GM23338 (cell line): ENCODE data around the gene ISG20. TPM values are rescaled to one million over a fixed set of nuclear protein-coding genes. Genes with fewer than 3 reads are reported as not detected.
A peak's percentile ranks its signal among the peaks of the same experiment; 100 is the strongest.

Experiments
- ATAC-seq: fragments of 200-7000 bp; cut with Tn5 transposase; 3 replicates; pipeline ENCODE4 v1.9.1; 2020
- DNase-seq: peaks from one replicate; pipeline ENCODE4 v3.0.0-alpha.2; 2015; ENCODE audit warnings: low spot score
- H2AFZ ChIP-seq: fragments of 200-600 bp; sonication (generic); 2 replicates; pipeline ENCODE4 v1.8.0; 2016; ENCODE audit warnings: antibody characterized with exemption, mild to moderate bottlenecking, moderate library complexity
- H3F3A ChIP-seq: fragments of 200-600 bp; sonication (generic); replicated peaks from 2 replicates; pipeline ENCODE4 v1.8.0; 2017; ENCODE audit warnings: antibody characterized with exemption, mixed run types, low read depth
- H3K27ac ChIP-seq: fragments of 200-600 bp; sonication (generic); 2 replicates; pipeline ENCODE4 v1.6.1; 2016; ENCODE audit warnings: low read depth
- H3K27me3 ChIP-seq: fragments of 200-600 bp; sonication (generic); 2 replicates; pipeline ENCODE4 v1.8.0; 2016; ENCODE audit warnings: mild to moderate bottlenecking, mixed run types, moderate library complexity; ENCODE audit not compliant: insufficient read depth
- H3K36me3 ChIP-seq: fragments of 200-600 bp; sonication (generic); 2 replicates; pipeline ENCODE4 v1.8.0; 2016; ENCODE audit warnings: mild to moderate bottlenecking; ENCODE audit not compliant: insufficient read depth
- H3K4me1 ChIP-seq: fragments of 200-600 bp; sonication (generic); 2 replicates; pipeline ENCODE4 v1.8.0; 2016; ENCODE audit warnings: mild to moderate bottlenecking, moderate library complexity; ENCODE audit not compliant: insufficient read depth
- H3K4me2 ChIP-seq: fragments of 200-600 bp; sonication (generic); 2 replicates; pipeline ENCODE4 v1.7.1; 2017; ENCODE audit warnings: mixed run types
- H3K4me3 ChIP-seq: fragments of 200-600 bp; sonication (generic); 2 replicates; pipeline ENCODE4 v1.6.1; 2016; ENCODE audit warnings: mixed run types
- H3K79me2 ChIP-seq: fragments of 200-600 bp; sonication (generic); replicated peaks from 2 replicates; pipeline ENCODE4 v1.8.0; 2017; ENCODE audit warnings: mild to moderate bottlenecking; ENCODE audit not compliant: insufficient read depth
- H3K9me2 ChIP-seq: fragments of 200-600 bp; sonication (generic); 2 replicates; pipeline ENCODE4 v1.8.0; 2017; ENCODE audit not compliant: insufficient read depth
- H4K20me1 ChIP-seq: fragments of 200-600 bp; sonication (generic); replicated peaks from 2 replicates; pipeline ENCODE4 v1.8.0; 2017; ENCODE audit warnings: mild to moderate bottlenecking; ENCODE audit not compliant: insufficient read depth
- H3K27ac Mint-ChIP-seq: 2 replicates; pipeline ENCODE4 v1.8.0; 2020; ENCODE audit warnings: inconsistent platforms, mild to moderate bottlenecking, moderate library complexity, mixed read lengths
- H3K27me3 Mint-ChIP-seq: 3 replicates; pipeline ENCODE4 v1.8.0; 2022; ENCODE audit warnings: low read depth, mild to moderate bottlenecking, moderate library complexity, mixed read lengths, inconsistent platforms; ENCODE audit not compliant: insufficient read depth, poor library complexity
- H3K36me3 Mint-ChIP-seq: 3 replicates; pipeline ENCODE4 v1.8.0; 2021; ENCODE audit warnings: low read depth, mild to moderate bottlenecking, inconsistent platforms, moderate library complexity, mixed read lengths
- H3K4me1 Mint-ChIP-seq: 3 replicates; pipeline ENCODE4 v1.8.0; 2020; ENCODE audit warnings: mild to moderate bottlenecking, inconsistent platforms, mixed read lengths
- H3K4me3 Mint-ChIP-seq: 3 replicates; pipeline ENCODE4 v1.8.0; 2021; ENCODE audit warnings: moderate library complexity, mild to moderate bottlenecking, inconsistent platforms, mixed read lengths
- H3K9me3 Mint-ChIP-seq: 3 replicates; pipeline ENCODE4 v1.8.0; 2020; ENCODE audit warnings: moderate library complexity, mild to moderate bottlenecking, inconsistent platforms, mixed read lengths
- CREB1 ChIP-seq: fragments of 250-450 bp; sonication (Bioruptor Pico); IDR thresholded peaks from 2 replicates; pipeline ENCODE4 v1.5.0; 2020; ENCODE audit warnings: low read depth, mild to moderate bottlenecking, moderate library complexity
- EZH2 ChIP-seq: fragments of 200-600 bp; sonication (generic); IDR thresholded peaks from one replicate; pipeline ENCODE4 v1.8.0; 2017; ENCODE audit warnings: antibody characterized with exemption, mild to moderate bottlenecking, low read depth; ENCODE audit not compliant: unreplicated experiment
- EZH2phosphoT487 ChIP-seq: fragments of 200-600 bp; sonication (generic); IDR thresholded peaks from one replicate; pipeline ENCODE4 v1.8.1; 2018; ENCODE audit warnings: antibody characterized with exemption; ENCODE audit not compliant: unreplicated experiment
- JUNB ChIP-seq: IDR thresholded peaks from one replicate; pipeline ENCODE4 v1.6.1; 2016; ENCODE audit warnings: antibody characterized with exemption; ENCODE audit not compliant: unreplicated experiment
- NANOG ChIP-seq: IDR thresholded peaks from 2 replicates; pipeline ENCODE4 v1.6.1; 2016; ENCODE audit warnings: antibody characterized with exemption, borderline replicate concordance
- POLR2AphosphoS5 ChIP-seq: IDR thresholded peaks from 2 replicates; pipeline ENCODE4 v1.6.1; 2016; ENCODE audit warnings: antibody characterized with exemption, low read depth
- STAT1 ChIP-seq: IDR thresholded peaks from one replicate; pipeline ENCODE4 v1.6.1; 2016; ENCODE audit warnings: antibody characterized with exemption; ENCODE audit not compliant: unreplicated experiment
- ZNF331 ChIP-seq: fragments of 250-450 bp; sonication (Bioruptor Pico); IDR thresholded peaks from 2 replicates; pipeline ENCODE4 v1.5.0; 2020; ENCODE audit warnings: low read depth, mild to moderate bottlenecking, moderate library complexity
- polyA plus RNA-seq: library from polyadenylated mRNA; unstranded; fragments of >200 nt; fragmentation: Nextera tagmentation; extraction: Ambion mirVana; gene quantifications from 2 replicates; pipeline ENCODE4 v1.2.1, GENCODE V29; 2016
- total RNA-seq: library from RNA; depleted of rRNA; stranded (reverse); fragments of >200 nt; shearing (Covaris generic); gene quantifications from 2 replicates; pipeline ENCODE4 v1.2.3, GENCODE V29; 2014
- TF ChIP-seq, protein P1 (sequence below), 2 experiments: fragments of 200-600 bp in 1 of 2; sonication (generic) in 1 of 2; conservative IDR thresholded peaks; 2 replicates each; pipeline versions ENCODE4 v1.5.1 to v1.6.1; 2016 to 2017; ENCODE audit warnings: antibody characterized with exemption in 2 of 2, low read depth in 2 of 2, mild to moderate bottlenecking in 2 of 2, moderate library complexity in 1 of 2
- TF ChIP-seq, protein P2 (sequence below): IDR thresholded peaks from one replicate; pipeline ENCODE4 v1.6.1; 2018; ENCODE audit warnings: antibody characterized with exemption; ENCODE audit not compliant: unreplicated experiment

The ISG20 gene
- total and polyA plus RNA-seq, 2 experiments from 2014 or later: 3.2 to 3.7 TPM

DNA sequence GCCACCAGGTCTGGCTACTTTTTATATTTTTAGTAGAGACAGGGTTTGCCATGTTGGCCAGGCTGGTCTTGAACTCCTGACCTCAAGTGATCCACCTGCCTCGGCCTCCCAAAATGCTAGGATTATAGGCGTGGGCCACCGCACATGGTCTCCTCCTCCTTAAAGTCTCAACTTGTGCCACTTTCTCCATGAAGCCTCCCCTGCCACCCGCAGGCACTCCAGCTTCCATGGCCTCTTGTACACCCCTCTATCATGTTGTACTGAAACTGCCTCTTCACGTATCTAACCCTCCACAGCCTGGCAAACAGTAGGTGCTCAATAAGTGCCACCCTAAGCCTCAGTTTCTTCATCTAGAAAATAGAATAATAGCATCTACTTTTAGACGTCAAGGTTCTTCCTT is 39.9 kb downstream of the ISG20 start:
- H3K4me1 Mint-ChIP-seq: no peaks in the 10 kb centered on the region; the same call in 2 of the 3 replicates
- H3K36me3 Mint-ChIP-seq: no peaks in the 10 kb centered on the region
- Histone ChIP-seq H3F3A (no peaks in the 10 kb centered on the region), H2AFZ (no peak overlapping the region), H3K27me3 (no peaks in the 10 kb centered on the region), H4K20me1 (no peaks in the 10 kb centered on the region), H3K9me2 (no peaks in the 10 kb centered on the region), H3K4me1 (no peaks in the 10 kb centered on the region), H3K79me2 (no peaks in the 10 kb centered on the region), H3K36me3 (no peaks in the 10 kb centered on the region), H3K4me3 (no peak overlapping the region), H3K4me2 (no peak overlapping the region), H3K27ac (no peak overlapping the region)
- no peak overlapping the region for H3K4me3 Mint-ChIP-seq
- DNase-seq (no peak), ATAC-seq (no peak)
- no peaks in the 10 kb centered on the region; the same call in 2 of the 3 replicates for H3K9me3 Mint-ChIP-seq
- no peak for TF ChIP-seq EZH2phosphoT487
- TF ChIP-seq CREB1 (CRISPR knock-in tag): no peak
- H3K27ac Mint-ChIP-seq: no peak overlapping the region
- H3K27me3 Mint-ChIP-seq: peaks cover 2% of the 10 kb centered on the region

DNA sequence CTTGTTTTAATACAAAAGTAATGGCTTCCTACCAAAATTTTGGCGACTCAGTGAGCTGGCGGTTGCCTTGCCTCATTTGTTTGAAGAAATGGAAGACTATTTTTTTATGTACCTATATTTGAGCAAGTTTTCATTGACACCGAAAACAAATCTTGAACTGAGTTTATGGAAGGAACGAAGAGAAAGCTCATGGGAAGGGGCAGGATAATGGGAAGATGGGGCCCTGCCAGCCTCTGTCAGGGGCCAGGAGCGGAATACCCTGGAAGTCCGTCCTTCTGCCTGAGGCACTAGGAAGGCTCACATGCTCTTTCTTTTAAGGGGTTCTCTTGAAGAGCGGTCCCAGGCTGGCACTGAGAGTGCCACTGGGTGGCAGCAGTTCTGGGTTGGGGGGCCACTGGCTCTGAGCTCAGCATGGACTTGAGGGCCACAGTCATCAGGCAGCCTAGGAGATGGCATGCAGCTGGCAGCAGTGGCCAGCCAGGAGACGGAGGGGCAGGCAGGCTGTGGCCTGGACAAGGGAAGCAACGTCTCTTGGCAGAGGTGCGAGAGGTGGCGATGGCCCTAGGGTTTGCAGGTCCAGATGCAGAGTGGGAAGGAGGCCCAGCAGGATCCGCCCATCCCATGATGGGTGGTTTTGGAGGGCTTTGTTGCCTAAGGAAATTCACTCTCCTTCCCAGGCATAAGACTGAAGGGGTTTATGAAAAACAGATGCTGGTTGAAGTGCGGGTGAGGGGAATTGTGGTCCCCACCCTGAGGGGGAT is 41.6 kb downstream of the ISG20 start:
- Mint-ChIP-seq H3K4me3 (no peak overlapping the region), H3K27me3 (peaks cover 2% of the 10 kb centered on the region), H3K9me3 (no peaks in the 10 kb centered on the region; the same call in 2 of the 3 replicates), H3K36me3 (no peaks in the 10 kb centered on the region), H3K4me1 (no peaks in the 10 kb centered on the region; the same call in 2 of the 3 replicates), H3K27ac (no peak overlapping the region)
- no peak overlapping the region for H2AFZ ChIP-seq
- ATAC-seq (peak; percentile 44), DNase-seq (no peak)
- no peaks in the 10 kb centered on the region for H4K20me1 ChIP-seq
- no peaks in the 10 kb centered on the region for H3K79me2 ChIP-seq
- no peak overlapping the region for H3K27ac ChIP-seq
- H3F3A ChIP-seq: no peaks in the 10 kb centered on the region
- H3K4me2 ChIP-seq: no peak overlapping the region
- no peak for TF ChIP-seq NANOG
- TF ChIP-seq, protein P1, sequence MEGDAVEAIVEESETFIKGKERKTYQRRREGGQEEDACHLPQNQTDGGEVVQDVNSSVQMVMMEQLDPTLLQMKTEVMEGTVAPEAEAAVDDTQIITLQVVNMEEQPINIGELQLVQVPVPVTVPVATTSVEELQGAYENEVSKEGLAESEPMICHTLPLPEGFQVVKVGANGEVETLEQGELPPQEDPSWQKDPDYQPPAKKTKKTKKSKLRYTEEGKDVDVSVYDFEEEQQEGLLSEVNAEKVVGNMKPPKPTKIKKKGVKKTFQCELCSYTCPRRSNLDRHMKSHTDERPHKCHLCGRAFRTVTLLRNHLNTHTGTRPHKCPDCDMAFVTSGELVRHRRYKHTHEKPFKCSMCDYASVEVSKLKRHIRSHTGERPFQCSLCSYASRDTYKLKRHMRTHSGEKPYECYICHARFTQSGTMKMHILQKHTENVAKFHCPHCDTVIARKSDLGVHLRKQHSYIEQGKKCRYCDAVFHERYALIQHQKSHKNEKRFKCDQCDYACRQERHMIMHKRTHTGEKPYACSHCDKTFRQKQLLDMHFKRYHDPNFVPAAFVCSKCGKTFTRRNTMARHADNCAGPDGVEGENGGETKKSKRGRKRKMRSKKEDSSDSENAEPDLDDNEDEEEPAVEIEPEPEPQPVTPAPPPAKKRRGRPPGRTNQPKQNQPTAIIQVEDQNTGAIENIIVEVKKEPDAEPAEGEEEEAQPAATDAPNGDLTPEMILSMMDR (conservative IDR thresholded peaks at IDR 0.05; ENCODE audit: low read depth in 2 of 2): peak in 1 of 2 experiments; percentile 40; a peak in 2 of 4 replicates
- no peaks in the 10 kb centered on the region for H3K4me1 ChIP-seq
- H3K27me3 ChIP-seq: no peaks in the 10 kb centered on the region
- H3K36me3 ChIP-seq: no peaks in the 10 kb centered on the region
- no peaks in the 10 kb centered on the region for H3K9me2 ChIP-seq
- no peak overlapping the region for H3K4me3 ChIP-seq

DNA sequence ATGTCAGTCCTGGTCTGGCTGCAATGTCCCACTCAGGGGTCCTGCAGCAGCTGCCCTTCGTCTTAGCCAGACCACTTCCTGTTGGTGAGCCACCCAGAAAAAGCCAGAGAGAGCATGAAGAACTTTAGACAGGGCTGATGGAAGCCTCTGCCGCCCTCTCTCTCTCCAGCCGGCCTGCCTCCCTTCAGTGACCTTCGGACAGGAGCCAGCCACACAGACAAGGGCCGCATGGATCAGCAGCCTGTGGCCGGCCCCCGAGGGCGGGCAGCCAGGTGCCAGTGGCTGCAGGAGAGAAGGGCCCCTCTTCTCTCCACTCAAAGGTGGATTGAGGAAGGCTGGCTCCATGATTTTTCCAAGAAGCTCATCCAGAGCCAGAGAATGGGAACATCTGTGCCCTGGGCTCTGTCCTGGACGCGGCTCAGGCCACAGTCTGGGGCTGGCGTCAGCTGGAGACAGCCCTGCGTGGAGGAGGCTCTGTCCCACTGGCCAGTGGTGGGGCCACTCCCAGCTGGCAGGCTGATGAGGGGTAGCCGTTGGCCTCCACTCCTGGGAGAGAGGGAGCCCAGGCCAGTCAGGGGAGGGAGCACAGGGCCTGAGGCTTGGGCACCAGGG is 42.9 kb downstream of the ISG20 start:
- ATAC-seq (peak; percentile 37; the same call in 2 of the 3 replicates), DNase-seq (no peak)
- Histone ChIP-seq H2AFZ (peak overlapping the region; percentile 28; the same call in 1 of the 2 replicates), H3F3A (no peaks in the 10 kb centered on the region), H3K4me2 (no peak overlapping the region), H3K79me2 (no peaks in the 10 kb centered on the region), H3K27me3 (no peaks in the 10 kb centered on the region), H3K4me1 (no peaks in the 10 kb centered on the region), H3K4me3 (no peak overlapping the region), H3K36me3 (no peaks in the 10 kb centered on the region), H3K9me2 (no peaks in the 10 kb centered on the region), H3K27ac (no peak overlapping the region), H4K20me1 (no peaks in the 10 kb centered on the region)
- no peak overlapping the region for H3K4me3 Mint-ChIP-seq
- no peaks in the 10 kb centered on the region for H3K36me3 Mint-ChIP-seq
- no peaks in the 10 kb centered on the region; the same call in 2 of the 3 replicates for H3K9me3 Mint-ChIP-seq
- H3K27ac Mint-ChIP-seq: no peak overlapping the region
- H3K27me3 Mint-ChIP-seq: peaks cover 5% of the 10 kb centered on the region
- H3K4me1 Mint-ChIP-seq: no peaks in the 10 kb centered on the region; the same call in 2 of the 3 replicates
- TF ChIP-seq, protein P2, sequence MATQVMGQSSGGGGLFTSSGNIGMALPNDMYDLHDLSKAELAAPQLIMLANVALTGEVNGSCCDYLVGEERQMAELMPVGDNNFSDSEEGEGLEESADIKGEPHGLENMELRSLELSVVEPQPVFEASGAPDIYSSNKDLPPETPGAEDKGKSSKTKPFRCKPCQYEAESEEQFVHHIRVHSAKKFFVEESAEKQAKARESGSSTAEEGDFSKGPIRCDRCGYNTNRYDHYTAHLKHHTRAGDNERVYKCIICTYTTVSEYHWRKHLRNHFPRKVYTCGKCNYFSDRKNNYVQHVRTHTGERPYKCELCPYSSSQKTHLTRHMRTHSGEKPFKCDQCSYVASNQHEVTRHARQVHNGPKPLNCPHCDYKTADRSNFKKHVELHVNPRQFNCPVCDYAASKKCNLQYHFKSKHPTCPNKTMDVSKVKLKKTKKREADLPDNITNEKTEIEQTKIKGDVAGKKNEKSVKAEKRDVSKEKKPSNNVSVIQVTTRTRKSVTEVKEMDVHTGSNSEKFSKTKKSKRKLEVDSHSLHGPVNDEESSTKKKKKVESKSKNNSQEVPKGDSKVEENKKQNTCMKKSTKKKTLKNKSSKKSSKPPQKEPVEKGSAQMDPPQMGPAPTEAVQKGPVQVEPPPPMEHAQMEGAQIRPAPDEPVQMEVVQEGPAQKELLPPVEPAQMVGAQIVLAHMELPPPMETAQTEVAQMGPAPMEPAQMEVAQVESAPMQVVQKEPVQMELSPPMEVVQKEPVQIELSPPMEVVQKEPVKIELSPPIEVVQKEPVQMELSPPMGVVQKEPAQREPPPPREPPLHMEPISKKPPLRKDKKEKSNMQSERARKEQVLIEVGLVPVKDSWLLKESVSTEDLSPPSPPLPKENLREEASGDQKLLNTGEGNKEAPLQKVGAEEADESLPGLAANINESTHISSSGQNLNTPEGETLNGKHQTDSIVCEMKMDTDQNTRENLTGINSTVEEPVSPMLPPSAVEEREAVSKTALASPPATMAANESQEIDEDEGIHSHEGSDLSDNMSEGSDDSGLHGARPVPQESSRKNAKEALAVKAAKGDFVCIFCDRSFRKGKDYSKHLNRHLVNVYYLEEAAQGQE: no peak
- no peak for TF ChIP-seq POLR2AphosphoS5
- TF ChIP-seq NANOG: no peak
- no peak for TF ChIP-seq EZH2phosphoT487
- TF ChIP-seq JUNB: no peak
- TF ChIP-seq ZNF331 (CRISPR knock-in tag): no peak
- TF ChIP-seq EZH2: no peak
- no peak for TF ChIP-seq CREB1 (CRISPR knock-in tag)
- TF ChIP-seq, protein P1 (conservative IDR thresholded peaks at IDR 0.05; ENCODE audit: low read depth in 2 of 2): no peak
- no peak for TF ChIP-seq STAT1
